Rectal smooth muscle tissue (tissue), 1 donor: ENCODE data around the gene MAZ.
"Not testable (repeated sequence)": the region's sequence is repeated elsewhere in the genome, so short reads cannot be mapped to it uniquely, and the experiment has no call there.

Source experiments
- H3K27ac ChIP-seq: one replicate; pipeline ENCODE4 v1.7.0; 2013; ENCODE audit warnings: low read depth, low read length, inconsistent platforms
- H3K27me3 ChIP-seq: one replicate; pipeline ENCODE4 v1.7.0; 2013; ENCODE audit warnings: low read length; ENCODE audit not compliant: control insufficient read depth, insufficient read depth
- H3K36me3 ChIP-seq: one replicate; pipeline ENCODE4 v1.7.0; 2013; ENCODE audit warnings: low read length; ENCODE audit not compliant: control insufficient read depth, insufficient read depth
- H3K4me1 ChIP-seq: one replicate; pipeline ENCODE4 v1.7.0; 2013; ENCODE audit warnings: low read length; ENCODE audit not compliant: control insufficient read depth, insufficient read depth
- H3K4me3 ChIP-seq: one replicate; pipeline ENCODE4 v1.7.0; 2013; ENCODE audit warnings: low read length
- H3K9ac ChIP-seq: one replicate; pipeline ENCODE4 v1.7.0; 2013; ENCODE audit warnings: low read length

Gene MAZ

DNA sequence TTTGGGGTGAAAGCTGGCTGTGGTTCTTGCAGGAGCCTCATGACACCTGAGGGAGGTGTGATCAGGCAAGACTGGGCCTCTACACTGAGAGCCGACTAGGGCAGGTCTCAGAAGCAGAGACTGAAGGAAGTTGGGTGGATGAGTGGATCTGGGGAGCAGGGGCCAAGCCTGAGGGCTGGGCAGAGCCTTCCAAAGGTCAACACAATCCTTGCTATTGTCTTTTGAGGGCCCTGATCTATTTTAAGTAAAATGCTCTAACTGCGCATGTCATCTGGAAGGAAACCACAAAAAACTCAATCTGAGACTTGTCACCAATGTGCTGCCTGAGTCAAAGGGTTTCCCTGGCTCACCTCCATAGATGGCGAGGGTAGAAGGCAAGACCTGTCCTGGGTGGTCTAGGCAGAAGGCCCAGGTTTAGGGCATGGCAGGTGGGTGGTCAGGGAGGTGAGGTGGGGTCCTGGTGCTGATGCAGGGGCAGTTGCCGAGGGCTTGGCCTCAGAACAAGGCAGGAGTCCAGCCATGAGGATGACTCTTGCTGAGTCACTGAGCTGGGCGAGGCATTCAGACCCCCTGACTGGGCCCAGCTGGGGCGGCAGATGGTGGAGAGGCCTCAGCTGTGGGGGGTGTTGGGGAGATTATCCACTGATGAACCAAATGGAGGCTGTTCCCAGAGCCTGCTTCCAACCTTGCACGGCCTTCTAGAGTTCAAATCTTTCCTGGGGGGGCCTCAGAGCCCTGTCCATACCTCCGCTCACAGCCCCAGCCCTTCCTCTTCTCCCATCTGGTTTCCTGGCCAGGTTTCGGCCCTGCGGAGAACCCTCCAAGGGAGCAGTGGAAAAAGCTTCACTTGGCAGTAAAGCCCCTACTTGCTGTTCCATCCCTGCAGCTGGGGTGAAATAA, 19.1 kb downstream of the MAZ start:
- Histone ChIP-seq H3K4me1 (peaks cover 28% of the 10 kb centered on the region), H3K4me3 (peak overlapping the region; percentile 34), H3K9ac (no peak overlapping the region)

DNA sequence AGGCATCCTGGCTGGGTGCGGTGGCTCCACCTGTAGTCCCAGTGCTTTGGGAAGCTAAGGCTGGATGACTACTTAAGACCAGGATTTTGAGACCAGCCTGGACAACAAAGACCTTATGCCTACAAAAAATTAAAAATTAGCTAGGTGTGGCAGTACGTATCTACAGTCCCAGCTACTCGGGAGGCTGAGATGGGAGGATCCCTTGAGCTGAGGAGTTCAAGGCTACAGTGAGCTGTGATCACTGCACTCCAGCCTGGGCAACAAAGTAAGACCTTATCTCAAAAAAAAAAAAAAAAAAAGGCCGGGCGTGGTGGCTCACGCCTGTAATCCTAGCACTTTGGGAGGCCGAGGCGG, 20.0 kb downstream of the MAZ start:
- no peak overlapping the region for H3K9ac ChIP-seq
- peaks cover 5% of the 10 kb centered on the region for H3K36me3 ChIP-seq
- no peak overlapping the region for H3K4me3 ChIP-seq
- H3K4me1 ChIP-seq, result peaks cover 20% of the 10 kb centered on the region
- peak overlapping the region; percentile 30 for H3K27ac ChIP-seq
- no peaks in the 10 kb centered on the region for H3K27me3 ChIP-seq

More for the DNA sequence above, 19.1 kb downstream of the MAZ start:
- H3K36me3 ChIP-seq, result no peaks in the 10 kb centered on the region
- H3K27ac ChIP-seq, result peak overlapping the region; percentile 62
- H3K27me3 ChIP-seq, result no peaks in the 10 kb centered on the region

DNA sequence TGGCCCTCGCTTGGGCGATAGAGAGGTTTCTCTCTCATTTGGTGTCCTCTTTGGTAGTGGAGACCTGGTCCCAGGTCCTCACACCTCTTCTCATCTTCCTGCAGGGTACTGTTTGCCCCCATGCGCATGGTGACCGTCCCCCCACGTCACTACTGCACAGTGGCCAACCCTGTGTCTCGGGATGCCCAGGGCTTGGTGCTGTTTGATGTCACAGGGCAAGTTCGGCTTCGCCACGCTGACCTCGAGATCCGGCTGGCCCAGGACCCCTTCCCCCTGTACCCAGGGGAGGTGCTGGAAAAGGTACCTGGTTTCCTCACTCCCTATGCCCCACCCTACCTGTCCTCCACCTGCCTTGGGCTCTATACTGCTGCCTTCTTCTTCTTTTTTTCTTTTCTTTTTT, 24.4 kb downstream of the MAZ start:
- Histone ChIP-seq H3K27ac (no peak overlapping the region), H3K4me3 (no peak overlapping the region), H3K36me3 (peaks cover 32% of the 10 kb centered on the region), H3K9ac (no peak overlapping the region), H3K27me3 (no peaks in the 10 kb centered on the region), H3K4me1 (peaks cover 3% of the 10 kb centered on the region)

DNA sequence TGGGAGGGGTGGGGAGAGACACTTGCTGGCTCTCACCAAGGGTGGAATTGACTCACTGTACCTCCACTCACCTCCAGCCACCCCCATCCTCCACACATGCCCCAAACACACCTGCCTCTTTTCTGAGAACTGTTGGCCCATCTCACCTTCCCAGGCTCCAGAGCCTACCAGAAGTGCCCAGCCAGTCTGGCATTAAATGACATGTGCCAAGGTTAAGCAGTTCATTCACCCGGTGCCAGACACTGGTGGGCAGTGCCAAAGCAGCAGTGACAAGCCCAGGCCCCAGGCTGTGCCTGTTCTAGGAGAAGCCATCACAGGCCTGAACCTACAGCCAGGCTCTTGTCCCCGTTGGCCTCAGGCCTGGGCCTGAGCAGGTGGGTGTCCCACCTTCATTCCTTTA, 25.2 kb downstream of the MAZ start:
- H3K9ac ChIP-seq, result no peak overlapping the region
- H3K4me3 ChIP-seq, result no peak overlapping the region
- H3K27me3 ChIP-seq, result no peaks in the 10 kb centered on the region
- H3K36me3 ChIP-seq, result peaks cover 33% of the 10 kb centered on the region
- no peak overlapping the region for H3K27ac ChIP-seq
- no peaks in the 10 kb centered on the region for H3K4me1 ChIP-seq

DNA sequence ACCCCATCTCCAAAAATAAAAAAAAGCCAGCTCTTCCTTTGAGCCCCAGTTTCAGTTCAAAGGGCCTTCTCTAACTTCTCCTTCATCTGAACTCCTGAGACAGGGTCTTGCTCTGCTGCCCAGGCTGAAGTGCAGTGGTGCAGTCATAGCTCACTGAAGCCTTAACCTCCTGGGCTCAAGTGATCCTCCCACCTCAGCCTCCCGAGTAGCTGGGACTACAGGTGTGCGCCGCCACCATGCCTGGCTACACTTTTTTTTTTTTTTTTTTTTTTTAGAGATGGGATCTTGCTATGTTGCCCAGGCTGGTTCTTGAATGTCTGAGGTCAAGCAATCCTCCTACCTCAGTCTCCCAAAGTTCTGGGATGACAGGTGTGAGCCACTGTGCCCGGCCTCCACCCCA, 26.9 kb downstream of the MAZ start:
- not testable (repeated sequence) for H3K27ac ChIP-seq, H3K27me3 ChIP-seq, H3K4me1 ChIP-seq, H3K9ac ChIP-seq, H3K4me3 ChIP-seq
- peaks cover 47% of the 10 kb centered on the region for H3K36me3 ChIP-seq

DNA sequence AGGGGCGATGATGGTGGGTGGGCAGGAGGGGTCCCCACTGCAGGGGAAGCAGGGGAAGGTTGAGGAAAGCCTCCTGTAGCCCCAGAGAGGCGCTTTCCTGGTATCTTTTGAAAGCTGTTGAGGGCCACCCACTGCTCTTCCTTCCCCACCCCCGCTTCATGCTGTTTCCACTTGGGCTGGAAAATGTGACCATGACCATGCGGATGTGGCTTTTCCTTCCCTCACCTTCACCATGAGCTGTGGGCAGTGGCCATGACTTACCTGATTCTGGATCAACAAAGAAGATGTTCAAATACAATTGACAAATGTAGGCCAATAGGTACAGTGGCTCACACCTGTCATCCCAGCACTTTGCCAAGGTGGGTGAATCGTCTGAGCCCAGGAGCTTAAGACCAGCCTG, 27.8 kb downstream of the MAZ start:
- Histone ChIP-seq H3K27ac (no peak overlapping the region), H3K36me3 (peaks cover 51% of the 10 kb centered on the region), H3K9ac (no peak overlapping the region), H3K27me3 (no peaks in the 10 kb centered on the region), H3K4me3 (no peak overlapping the region), H3K4me1 (no peaks in the 10 kb centered on the region)

DNA sequence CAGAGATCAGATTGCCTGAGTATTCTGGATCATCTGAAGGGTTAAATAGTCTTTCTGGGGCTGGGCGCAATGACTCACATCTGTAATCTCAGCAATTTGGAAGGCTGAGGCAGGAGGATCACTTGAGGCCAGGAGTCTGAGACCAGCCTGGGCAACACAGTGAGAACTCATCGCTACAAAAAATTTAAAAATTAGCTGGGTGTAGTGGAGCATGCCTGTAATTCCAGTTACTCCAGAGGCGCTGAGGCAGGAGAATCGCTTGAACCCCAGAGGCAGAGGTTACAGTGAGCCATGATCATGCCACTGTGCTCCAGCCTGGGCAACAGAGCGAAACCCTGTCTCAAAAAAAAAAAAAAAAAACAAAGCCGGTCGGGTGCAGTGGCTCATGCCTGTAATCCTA, 29.6 kb downstream of the MAZ start:
- Histone ChIP-seq H3K27me3 (no peaks in the 10 kb centered on the region), H3K9ac (no peak overlapping the region), H3K36me3 (peaks cover 59% of the 10 kb centered on the region), H3K27ac (no peak overlapping the region), H3K4me1 (no peaks in the 10 kb centered on the region), H3K4me3 (no peak overlapping the region)

DNA sequence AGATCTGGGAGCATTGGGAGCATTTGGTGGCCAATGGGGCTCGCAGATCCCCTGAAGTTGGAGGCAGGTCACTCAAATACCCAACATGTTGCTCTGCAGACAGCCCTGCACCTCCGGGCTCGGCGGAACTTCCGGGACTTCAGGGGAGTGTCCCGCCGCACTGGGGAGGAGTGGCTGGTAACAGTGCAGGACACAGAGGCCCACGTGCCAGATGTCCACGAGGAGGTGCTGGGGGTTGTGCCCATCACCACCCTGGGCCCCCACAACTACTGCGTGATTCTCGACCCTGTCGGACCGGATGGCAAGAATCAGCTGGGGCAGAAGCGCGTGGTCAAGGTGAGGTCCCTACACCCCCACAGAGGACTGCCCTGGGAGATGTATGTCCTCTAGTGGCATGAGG, 30.3 kb downstream of the MAZ start:
- H3K36me3 ChIP-seq, result peaks cover 55% of the 10 kb centered on the region
- H3K4me1 ChIP-seq, result no peaks in the 10 kb centered on the region
- H3K27me3 ChIP-seq, result no peaks in the 10 kb centered on the region
- H3K4me3 ChIP-seq, result no peak overlapping the region
- no peak overlapping the region for H3K27ac ChIP-seq
- H3K9ac ChIP-seq, result no peak overlapping the region

DNA sequence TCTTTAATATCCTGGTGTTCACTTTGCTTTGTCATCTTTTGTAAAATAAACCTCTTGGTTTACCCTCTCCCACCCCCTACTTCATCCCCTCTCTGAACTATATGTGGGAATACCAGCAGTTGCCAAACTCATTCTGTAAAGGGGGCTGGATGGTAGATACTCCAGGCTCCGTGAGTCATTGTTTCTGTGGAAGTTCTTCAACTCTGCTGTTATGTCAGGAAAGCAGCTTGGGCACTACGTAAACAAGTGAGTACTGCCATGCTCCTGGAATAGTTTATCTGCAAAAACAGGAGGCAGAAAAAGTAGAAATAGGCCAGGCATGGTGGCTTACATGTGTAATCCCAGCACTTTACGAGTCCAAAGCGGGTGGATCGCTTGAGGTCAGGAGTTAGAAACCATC, 31.5 kb downstream of the MAZ start:
- peaks cover 58% of the 10 kb centered on the region for H3K36me3 ChIP-seq
- H3K27ac ChIP-seq, result no peak overlapping the region
- H3K9ac ChIP-seq, result no peak overlapping the region
- H3K4me3 ChIP-seq, result no peak overlapping the region
- H3K27me3 ChIP-seq, result no peaks in the 10 kb centered on the region
- no peaks in the 10 kb centered on the region for H3K4me1 ChIP-seq

DNA sequence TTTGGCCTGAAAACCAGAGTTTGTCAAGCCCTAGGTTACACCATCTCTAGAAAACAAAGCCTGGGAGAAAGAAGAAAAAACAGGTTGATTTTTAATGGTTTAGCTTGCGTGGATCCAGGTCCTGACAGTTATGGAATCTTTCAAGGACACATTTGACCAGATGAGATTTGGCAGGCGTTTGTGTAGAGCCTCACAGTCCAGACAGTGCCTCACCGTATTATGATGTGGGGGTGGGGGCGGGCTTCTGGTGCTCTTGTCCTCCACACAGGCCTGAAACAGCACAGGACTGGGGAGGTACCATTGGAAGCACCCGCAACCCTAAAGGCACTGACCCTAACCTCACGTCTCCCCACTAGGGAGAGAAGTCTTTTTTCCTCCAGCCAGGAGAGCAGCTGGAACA, 33.5 kb downstream of the MAZ start:
- H3K27ac ChIP-seq, result no peak overlapping the region
- H3K9ac ChIP-seq, result no peak overlapping the region
- no peaks in the 10 kb centered on the region for H3K27me3 ChIP-seq
- H3K4me1 ChIP-seq, result no peaks in the 10 kb centered on the region
- no peak overlapping the region for H3K4me3 ChIP-seq
- H3K36me3 ChIP-seq, result peaks cover 53% of the 10 kb centered on the region

DNA sequence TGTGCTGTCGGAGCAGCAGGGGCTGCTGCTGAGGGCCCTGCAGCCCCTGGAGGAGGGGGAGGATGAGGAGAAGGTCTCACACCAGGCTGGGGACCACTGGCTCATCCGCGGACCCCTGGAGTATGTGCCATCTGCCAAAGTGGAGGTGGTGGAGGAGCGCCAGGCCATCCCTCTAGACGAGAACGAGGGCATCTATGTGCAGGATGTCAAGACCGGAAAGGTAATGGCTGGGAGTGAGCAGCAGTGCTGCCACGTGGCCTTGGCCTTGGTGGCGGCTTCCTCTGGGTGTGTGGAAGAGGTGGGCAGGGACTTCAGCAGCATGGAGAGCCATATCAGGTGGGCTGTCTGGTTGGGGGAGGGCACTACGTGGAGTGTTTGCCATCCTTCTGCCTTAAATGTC, 33.9 kb downstream of the MAZ start:
- Histone ChIP-seq H3K4me1 (no peaks in the 10 kb centered on the region), H3K27me3 (no peaks in the 10 kb centered on the region), H3K27ac (no peak overlapping the region), H3K36me3 (peaks cover 53% of the 10 kb centered on the region), H3K9ac (no peak overlapping the region), H3K4me3 (no peak overlapping the region)

DNA sequence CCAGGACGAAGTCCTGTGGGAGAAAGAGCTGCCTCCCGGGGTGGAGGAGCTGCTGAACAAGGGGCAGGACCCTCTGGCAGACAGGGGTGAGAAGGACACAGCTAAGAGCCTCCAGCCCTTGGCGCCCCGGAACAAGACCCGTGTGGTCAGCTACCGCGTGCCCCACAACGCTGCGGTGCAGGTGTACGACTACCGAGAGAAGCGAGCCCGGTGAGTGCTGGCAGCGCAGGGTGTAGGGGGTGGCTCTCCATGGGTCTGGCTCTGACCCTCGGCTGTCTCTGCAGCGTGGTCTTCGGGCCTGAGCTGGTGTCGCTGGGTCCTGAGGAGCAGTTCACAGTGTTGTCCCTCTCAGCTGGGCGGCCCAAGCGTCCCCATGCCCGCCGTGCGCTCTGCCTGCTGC, 35.3 kb downstream of the MAZ start:
- no peak overlapping the region for H3K9ac ChIP-seq
- H3K27me3 ChIP-seq, result no peaks in the 10 kb centered on the region
- H3K4me1 ChIP-seq, result no peaks in the 10 kb centered on the region
- peaks cover 58% of the 10 kb centered on the region for H3K36me3 ChIP-seq
- H3K4me3 ChIP-seq, result no peak overlapping the region
- no peak overlapping the region for H3K27ac ChIP-seq

DNA sequence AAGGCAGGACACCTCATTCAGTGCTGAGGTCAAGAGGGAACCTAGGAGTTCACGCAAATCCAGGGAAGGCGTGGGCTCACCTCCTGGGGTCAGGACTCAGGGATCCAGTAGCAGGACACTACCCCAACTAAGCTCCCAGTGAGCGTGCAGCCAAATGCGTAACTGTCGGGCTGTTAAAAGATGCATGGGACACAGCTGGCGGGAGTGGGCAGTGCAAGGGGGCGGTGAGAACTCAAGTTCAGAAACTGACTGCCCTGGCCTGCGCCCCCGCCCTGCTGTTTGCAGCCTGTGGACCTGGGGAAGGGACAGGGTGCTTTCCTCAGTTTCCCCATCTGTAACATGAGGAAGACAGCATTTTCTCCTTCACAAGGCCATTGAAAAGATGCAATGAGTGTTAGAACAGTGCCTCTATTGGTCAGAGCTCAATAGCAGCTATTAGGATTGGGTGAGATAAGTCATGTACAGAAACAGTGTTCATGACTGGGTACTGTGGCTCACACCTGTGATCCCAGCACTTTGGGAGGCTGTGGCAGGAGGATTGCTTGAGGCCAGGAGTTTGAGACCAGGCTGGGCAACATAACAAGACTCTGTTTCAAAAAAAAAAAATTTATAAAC, 36.5 kb downstream of the MAZ start:
- H3K36me3 ChIP-seq, result peaks cover 59% of the 10 kb centered on the region
- H3K4me3 ChIP-seq, result no peak overlapping the region
- H3K27me3 ChIP-seq, result no peaks in the 10 kb centered on the region
- no peak overlapping the region for H3K27ac ChIP-seq
- H3K4me1 ChIP-seq, result no peaks in the 10 kb centered on the region
- no peak overlapping the region for H3K9ac ChIP-seq
